GM12875 (cell line): ENCODE measurements around the gene ARHGEF7.

Experiments used
- H3K4me3 ChIP-seq: one replicate; pipeline ENCODE4 v1.5.1; 2011; ENCODE audit warnings: low read depth, low read length, control low read depth
- TF ChIP-seq, protein P1 (sequence below): IDR thresholded peaks from 2 replicates; pipeline ENCODE4 v1.5.1; 2011; ENCODE audit warnings: low read depth, mild to moderate bottlenecking, control low read depth, inconsistent platforms, low read length, moderate library complexity, borderline replicate concordance; ENCODE audit not compliant: insufficient read depth

The ARHGEF7 gene

DNA sequence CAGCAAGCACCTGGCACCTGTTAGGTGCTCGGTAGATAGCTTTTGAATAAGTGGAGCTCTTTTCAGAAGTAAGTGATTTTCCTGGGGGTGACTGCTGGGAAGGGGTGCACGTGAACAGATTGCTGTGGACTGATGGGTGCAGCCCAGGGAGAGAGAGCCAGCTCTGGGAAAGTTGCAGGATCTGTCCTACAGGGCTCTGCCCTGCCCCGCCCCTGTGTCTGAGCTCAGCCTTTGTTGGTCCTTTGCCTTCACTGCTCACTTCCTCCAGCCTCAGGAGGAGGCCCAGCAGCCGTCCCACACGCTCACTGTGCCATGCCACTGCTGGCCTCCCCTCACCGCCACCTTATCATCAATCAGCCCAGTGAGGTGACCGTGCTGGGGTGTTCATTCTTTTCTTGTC is 171.6 kb downstream of the ARHGEF7 start:
- H3K4me3 ChIP-seq, result no peak overlapping the region
- TF ChIP-seq, protein P1, sequence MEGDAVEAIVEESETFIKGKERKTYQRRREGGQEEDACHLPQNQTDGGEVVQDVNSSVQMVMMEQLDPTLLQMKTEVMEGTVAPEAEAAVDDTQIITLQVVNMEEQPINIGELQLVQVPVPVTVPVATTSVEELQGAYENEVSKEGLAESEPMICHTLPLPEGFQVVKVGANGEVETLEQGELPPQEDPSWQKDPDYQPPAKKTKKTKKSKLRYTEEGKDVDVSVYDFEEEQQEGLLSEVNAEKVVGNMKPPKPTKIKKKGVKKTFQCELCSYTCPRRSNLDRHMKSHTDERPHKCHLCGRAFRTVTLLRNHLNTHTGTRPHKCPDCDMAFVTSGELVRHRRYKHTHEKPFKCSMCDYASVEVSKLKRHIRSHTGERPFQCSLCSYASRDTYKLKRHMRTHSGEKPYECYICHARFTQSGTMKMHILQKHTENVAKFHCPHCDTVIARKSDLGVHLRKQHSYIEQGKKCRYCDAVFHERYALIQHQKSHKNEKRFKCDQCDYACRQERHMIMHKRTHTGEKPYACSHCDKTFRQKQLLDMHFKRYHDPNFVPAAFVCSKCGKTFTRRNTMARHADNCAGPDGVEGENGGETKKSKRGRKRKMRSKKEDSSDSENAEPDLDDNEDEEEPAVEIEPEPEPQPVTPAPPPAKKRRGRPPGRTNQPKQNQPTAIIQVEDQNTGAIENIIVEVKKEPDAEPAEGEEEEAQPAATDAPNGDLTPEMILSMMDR, result no peak

DNA sequence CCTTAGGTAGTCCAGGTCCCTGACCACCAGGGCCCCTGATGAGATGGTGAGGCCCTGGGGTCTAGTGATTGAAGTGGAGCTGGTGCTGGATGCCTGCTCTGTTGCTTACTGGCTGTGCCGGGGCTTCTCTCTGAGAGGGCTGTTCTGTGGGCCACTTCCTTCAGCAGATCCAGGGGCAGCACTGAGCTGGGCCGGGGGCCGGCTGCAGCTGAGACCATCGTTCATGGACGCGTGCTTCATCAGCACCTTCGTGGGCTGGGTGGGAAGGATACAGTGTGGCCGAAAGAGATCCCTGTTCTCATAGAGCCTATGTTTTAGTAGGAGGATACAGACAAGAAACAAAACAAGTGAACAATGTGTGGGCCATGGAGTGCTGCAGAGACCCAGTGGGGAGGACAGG is 172.1 kb downstream of the ARHGEF7 start:
- no peak overlapping the region for H3K4me3 ChIP-seq
- TF ChIP-seq, protein P1, result no peak

DNA sequence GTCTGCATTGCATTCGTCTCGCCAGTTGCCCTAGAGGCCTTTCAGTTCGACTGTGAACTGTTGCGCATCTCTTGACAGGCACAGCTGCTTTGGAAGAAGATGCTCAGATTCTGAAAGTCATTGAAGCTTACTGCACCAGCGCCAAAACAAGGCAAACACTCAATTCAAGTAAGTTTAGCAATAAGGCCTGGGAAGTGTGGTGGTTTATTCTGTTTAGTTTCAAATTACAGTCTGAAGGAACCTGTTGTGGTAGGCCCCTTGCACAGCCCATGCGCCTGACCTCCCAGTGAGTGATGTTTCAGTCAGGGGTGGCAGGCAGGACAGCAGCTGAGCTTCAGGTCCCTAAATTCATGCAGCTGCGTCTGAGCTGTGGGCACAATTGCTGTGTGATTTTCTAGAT is 173.2 kb downstream of the ARHGEF7 start:
- TF ChIP-seq, protein P1, result no peak
- no peak overlapping the region for H3K4me3 ChIP-seq

DNA sequence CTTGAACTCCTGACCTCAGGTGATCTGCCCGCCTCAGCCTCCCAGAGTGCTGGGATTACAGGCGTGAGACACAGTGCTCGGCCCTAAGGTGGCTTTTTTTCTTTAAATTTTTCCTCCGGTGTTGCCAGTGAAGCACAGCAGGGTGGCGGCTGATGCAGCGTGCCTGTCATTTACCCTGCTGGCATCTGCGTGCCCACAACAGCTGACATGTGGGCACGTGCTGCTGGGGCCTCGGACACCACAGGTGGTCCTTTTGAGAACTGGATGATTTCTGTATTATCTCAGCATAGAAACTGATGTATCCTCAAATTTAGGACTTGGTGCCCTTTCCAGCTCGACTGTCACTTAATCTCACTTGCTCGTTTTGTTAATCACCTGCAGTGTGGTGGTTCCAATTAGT is 174.1 kb downstream of the ARHGEF7 start:
- TF ChIP-seq, protein P1, result no peak
- no peak overlapping the region for H3K4me3 ChIP-seq

DNA sequence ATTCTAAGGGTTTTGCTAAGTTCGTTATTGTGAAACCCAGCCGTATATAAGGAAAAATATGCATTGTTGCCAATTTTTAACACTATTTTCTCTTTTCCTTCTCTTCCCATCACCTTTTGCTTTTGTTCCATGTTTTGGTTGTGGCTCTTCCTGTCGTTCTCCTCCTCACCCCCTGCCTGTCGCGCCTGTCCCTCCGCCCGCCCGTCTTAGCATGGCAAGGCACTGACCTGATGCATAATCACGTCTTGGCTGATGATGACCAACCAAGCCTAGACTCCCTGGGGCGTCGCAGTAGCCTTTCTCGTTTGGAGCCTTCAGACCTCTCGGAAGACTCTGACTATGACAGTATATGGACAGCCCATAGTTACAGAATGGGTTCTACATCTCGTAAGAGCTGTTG is 176.8 kb downstream of the ARHGEF7 start:
- TF ChIP-seq, protein P1, result no peak

DNA sequence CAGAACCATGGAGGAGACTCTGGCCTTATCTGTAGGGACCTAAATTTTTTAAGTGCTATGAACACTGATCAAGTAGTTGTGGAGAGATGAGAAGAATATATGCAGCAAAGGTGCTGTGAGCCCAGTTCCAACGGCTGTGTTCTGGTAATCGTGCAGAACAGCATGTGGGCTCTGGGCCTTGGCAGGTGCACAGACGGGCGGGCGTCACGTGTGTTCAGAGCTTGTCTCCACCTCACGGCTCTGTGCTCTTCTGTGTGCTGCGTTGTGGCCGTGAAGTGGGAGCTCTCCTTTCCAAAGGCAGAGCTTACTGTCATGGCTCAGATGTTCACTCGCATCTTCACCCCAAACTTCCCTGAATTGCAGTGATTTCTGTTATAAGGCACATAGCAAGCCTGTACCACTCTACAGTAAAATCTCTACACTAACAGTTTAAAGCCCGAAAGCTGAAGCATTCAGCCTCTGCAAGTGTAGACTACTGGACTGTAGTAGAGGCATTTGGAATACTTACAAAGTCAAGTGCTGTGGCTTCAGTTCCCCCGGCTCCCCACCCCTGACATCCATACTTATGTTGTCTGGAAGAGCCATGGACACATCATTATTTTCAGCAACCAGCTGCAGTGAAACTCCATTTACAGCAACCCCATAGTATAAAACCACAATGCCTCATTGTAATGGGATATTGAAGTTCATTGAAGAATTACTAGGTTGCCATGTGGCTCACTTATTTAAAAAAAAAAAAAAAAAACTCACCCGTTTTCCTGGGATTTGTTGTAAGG is 177.8 kb downstream of the ARHGEF7 start:
- TF ChIP-seq, protein P1, result no peak
- no peak overlapping the region for H3K4me3 ChIP-seq

More for the DNA sequence above, 176.8 kb downstream of the ARHGEF7 start:
- H3K4me3 ChIP-seq, result no peak overlapping the region

DNA sequence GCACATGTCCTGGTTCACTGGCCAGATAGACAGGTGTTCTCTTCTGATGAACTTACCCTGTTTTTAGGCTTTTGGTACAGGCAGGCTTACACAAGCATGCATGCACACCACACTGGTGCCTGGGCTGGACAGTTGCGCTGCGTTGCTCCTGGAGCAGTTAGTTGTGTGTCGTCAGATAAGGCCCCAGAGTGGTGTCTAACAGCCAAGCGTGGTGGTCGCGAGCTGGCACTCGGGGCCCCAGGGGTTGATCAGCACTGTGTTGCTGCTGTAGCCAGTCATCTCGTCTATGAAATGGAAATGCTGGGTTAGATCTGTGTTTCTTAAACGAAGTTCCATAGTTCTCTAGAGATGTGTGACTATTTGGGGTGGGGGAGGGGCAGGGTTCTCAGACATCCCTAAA is 180.8 kb downstream of the ARHGEF7 start:
- TF ChIP-seq, protein P1, result no peak
- H3K4me3 ChIP-seq, result no peak overlapping the region
